Brain pericyte (primary cell): Measurements from ENCODE around the gene CSTF2.

Experiments used
- DNase-seq: peaks from one replicate; pipeline ENCODE4 v3.0.0-alpha.2; 2012; ENCODE audit warnings: low read depth, low spot score

The CSTF2 gene

GRCh38 chrX:100870527-100870926 lies 50.3 kb downstream of the CSTF2 start:
- DNase-seq: no peak

- no peak for DNase-seq
These were observed 51.7 kb downstream of the CSTF2 start for GRCh38 chrX:100871594-100872560.

GRCh38 chrX:100874325-100874724 lies 54.1 kb downstream of the CSTF2 start, which contains the start of gene NOX1:
Gene NOX1 (minus strand): TSS chrX:100874359. CDS start chrX:100874139, 220 bp downstream.
- no peak for DNase-seq

- DNase-seq: no peak
These were observed 60.2 kb downstream of the CSTF2 start for GRCh38 chrX:100880368-100880767.

- no peak for DNase-seq
These were observed 63.5 kb downstream of the CSTF2 start for GRCh38 chrX:100883654-100884053.
